Tibial nerve (tissue), 4 donors: Measurements from ENCODE around the gene CUTC. TPM values are rescaled to one million over a fixed set of nuclear protein-coding genes. Genes with fewer than 3 reads are reported as not detected.

Experiments
- DNase-seq, 2 donors: peaks; one replicate each; pipeline ENCODE4 v3.0.0-alpha.2; 2019; ENCODE audit warnings: low spot score in 2 of 2
- H3K27ac ChIP-seq, 4 donors: fragments of 200-600 bp; sonication (generic) in 3 of 4; one replicate each; pipeline ENCODE4 v1.5.1; 2017 to 2019; ENCODE audit warnings: mild to moderate bottlenecking in 1 of 4
- H3K27me3 ChIP-seq, 2 donors: fragments of 200-600 bp; sonication (generic) in 1 of 2; one replicate each; pipeline versions ENCODE4 v1.5.1 to v1.6.0; 2017 to 2019
- H3K36me3 ChIP-seq, 3 donors: fragments of 200-600 bp; sonication (generic); one replicate each; pipeline ENCODE4 v1.5.1; 2018 to 2019
- H3K4me1 ChIP-seq, 4 donors: fragments of 200-600 bp; sonication (generic) in 3 of 4; one replicate each; pipeline ENCODE4 v1.5.1; 2017 to 2019
- H3K4me3 ChIP-seq, 4 donors: fragments of 200-600 bp; sonication (generic) in 3 of 4; one replicate each; pipeline ENCODE4 v1.5.1; 2017 to 2019; ENCODE audit warnings: mild to moderate bottlenecking in 1 of 4, moderate library complexity in 1 of 4
- H3K9me3 ChIP-seq, 4 donors: fragments of 200-600 bp; sonication (generic) in 3 of 4; one replicate each; pipeline ENCODE4 v1.5.1; 2017 to 2019
- EP300 ChIP-seq, 2 donors: sonication (generic); formaldehyde crosslinking; IDR thresholded peaks; one replicate each; pipeline ENCODE4 v1.6.1; 2017; ENCODE audit warnings: antibody characterized with exemption in 2 of 2, mild to moderate bottlenecking in 1 of 2
- POLR2A ChIP-seq, 2 donors: fragments of 450-650 bp; IDR thresholded peaks; one replicate each; pipeline ENCODE4 v1.6.1; 2017; ENCODE audit warnings: antibody characterized with exemption in 2 of 2, mild to moderate bottlenecking in 2 of 2, moderate library complexity in 2 of 2
- WGBS, 2 donors: methylation state at CpG; one replicate each; pipeline ENCODE4 v1.1.5; 2018; 5-methylcytosine and 5-hydroxymethylcytosine counted together
- total RNA-seq, 4 donors: library from RNA; depleted of rRNA; stranded (reverse); fragments of >200 nt; gene quantifications; one replicate each; pipeline ENCODE4 v1.1.0, GENCODE V29; 2016
- TF ChIP-seq, protein P1 (sequence below), 5 experiments: fragments of 200-600 bp in 3 of 5; fragments of 450-650 bp in 2 of 5; sonication (generic) in 3 of 5; IDR thresholded peaks; one replicate each; pipeline ENCODE4 v1.5.1; 2016 to 2019; ENCODE audit warnings: antibody characterized with exemption in 5 of 5, mild to moderate bottlenecking in 3 of 5, moderate library complexity in 2 of 5

CUTC gene
- total RNA-seq, 4 donors from 2014 or later = 21.9 to 55.7 (median 40.1) TPM

- peak in 1 of 2 donors; percentile 10 for DNase-seq
- WGBS, 2 donors = 31 to 35% methylated on average over 4 of the region's 4 CpGs
- Histone ChIP-seq H3K36me3 (no peaks in the 10 kb centered on the region), H3K27me3 (no peaks in the 10 kb centered on the region), H3K9me3 (no peaks in the 10 kb centered on the region), H3K27ac (peak overlapping the region in 2 of 4 donors; percentile 74 to 80), H3K4me1 (peaks cover 0 to 4% (median 0%) of the 10 kb centered on the region in 4 donors), H3K4me3 (no peak overlapping the region)
- no peak for TF ChIP-seq POLR2A (IDR thresholded peaks at IDR 0.05)
- TF ChIP-seq EP300 (IDR thresholded peaks at IDR 0.05) = no peak
- TF ChIP-seq, protein P1, sequence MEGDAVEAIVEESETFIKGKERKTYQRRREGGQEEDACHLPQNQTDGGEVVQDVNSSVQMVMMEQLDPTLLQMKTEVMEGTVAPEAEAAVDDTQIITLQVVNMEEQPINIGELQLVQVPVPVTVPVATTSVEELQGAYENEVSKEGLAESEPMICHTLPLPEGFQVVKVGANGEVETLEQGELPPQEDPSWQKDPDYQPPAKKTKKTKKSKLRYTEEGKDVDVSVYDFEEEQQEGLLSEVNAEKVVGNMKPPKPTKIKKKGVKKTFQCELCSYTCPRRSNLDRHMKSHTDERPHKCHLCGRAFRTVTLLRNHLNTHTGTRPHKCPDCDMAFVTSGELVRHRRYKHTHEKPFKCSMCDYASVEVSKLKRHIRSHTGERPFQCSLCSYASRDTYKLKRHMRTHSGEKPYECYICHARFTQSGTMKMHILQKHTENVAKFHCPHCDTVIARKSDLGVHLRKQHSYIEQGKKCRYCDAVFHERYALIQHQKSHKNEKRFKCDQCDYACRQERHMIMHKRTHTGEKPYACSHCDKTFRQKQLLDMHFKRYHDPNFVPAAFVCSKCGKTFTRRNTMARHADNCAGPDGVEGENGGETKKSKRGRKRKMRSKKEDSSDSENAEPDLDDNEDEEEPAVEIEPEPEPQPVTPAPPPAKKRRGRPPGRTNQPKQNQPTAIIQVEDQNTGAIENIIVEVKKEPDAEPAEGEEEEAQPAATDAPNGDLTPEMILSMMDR (IDR thresholded peaks at IDR 0.05) = no peak
Measured at GRCh38 chr10:99779335-99779734, 47.3 kb downstream of the CUTC start.

- WGBS, 2 donors = 69 to 75% methylated on average over 5 of the region's 5 CpGs
- no peak for TF ChIP-seq EP300 (IDR thresholded peaks at IDR 0.05)
- H3K9me3 ChIP-seq = peaks cover 0 to under 1% (median 0%) of the 10 kb centered on the region in 4 donors
- H3K4me3 ChIP-seq = no peak overlapping the region
- H3K27me3 ChIP-seq = no peaks in the 10 kb centered on the region
- H3K27ac ChIP-seq = peak overlapping the region in 1 of 4 donors; percentile 16
- peaks cover 0 to 6% (median 0%) of the 10 kb centered on the region in 4 donors for H3K4me1 ChIP-seq
- peaks cover 0 to 11% (median 0%) of the 10 kb centered on the region in 3 donors for H3K36me3 ChIP-seq
- DNase-seq = no peak
Measured at GRCh38 chr10:99781734-99782429, 49.8 kb downstream of the CUTC start.

GRCh38 chr10:99782447-99783286 is 50.6 kb downstream of the CUTC start, which contains the start of gene ABCC2:
ABCC2 (plus strand) TSS chr10:99782640; CDS start chr10:99782845, 205 bp downstream.
- peaks cover 0 to 5% (median 0%) of the 10 kb centered on the region in 4 donors for H3K9me3 ChIP-seq
- H3K36me3 ChIP-seq = peaks cover 0 to 14% (median 0%) of the 10 kb centered on the region in 3 donors
- H3K27me3 ChIP-seq = no peaks in the 10 kb centered on the region
- H3K27ac ChIP-seq = peak within 1 kb of the TSS in 1 of 4 donors; percentile 16
- H3K4me1 ChIP-seq = peaks cover 0 to 6% (median 0%) of the 10 kb centered on the region in 4 donors
- H3K4me3 ChIP-seq = no peak within 1 kb of the TSS
- DNase-seq = no peak
- TF ChIP-seq EP300 (IDR thresholded peaks at IDR 0.05) (no peak), POLR2A (IDR thresholded peaks at IDR 0.05) (no peak)
- TF ChIP-seq, protein P1 (IDR thresholded peaks at IDR 0.05) = no peak
- 75 to 76% methylated on average over 7 of the region's 7 CpGs for WGBS, 2 donors

DNA sequence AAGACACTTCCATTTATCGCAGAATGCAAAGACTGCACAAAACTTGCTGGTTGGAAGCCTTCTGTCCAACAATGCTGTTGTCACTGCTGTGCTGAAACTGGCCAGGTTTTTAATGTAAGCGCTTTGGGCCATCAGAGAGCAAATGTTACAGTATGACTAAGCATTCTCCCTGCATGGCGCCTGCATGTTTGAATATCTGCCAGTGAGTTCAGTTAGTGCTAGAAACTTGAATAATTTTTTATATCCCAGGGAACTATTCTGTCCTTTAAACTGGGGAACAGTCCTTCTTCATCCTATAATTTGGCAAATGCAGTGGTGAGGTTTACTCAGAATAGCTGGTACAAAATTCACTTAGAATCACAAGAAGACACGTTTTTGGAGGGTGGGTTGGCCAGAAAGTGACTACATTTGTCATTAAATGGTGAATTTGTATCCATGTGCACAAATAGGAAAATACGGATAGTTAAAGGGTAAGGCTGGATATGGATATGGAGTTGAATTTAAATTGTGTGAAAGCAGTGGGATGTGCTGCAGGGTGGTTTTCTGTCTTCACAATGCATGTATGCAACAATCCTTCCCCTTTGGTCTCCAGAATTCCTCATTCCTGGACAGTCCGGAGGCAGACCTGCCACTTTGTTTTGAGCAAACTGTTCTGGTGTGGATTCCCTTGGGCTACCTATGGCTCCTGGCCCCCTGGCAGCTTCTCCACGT is 52.1 kb downstream of the CUTC start:
- 72 to 77% methylated on average over 7 of the region's 7 CpGs for WGBS, 2 donors
- H3K9me3 ChIP-seq = peaks cover 0 to 5% (median 0%) of the 10 kb centered on the region in 4 donors
- peaks cover 0 to 12% (median 0%) of the 10 kb centered on the region in 4 donors for H3K4me1 ChIP-seq
- no peak overlapping the region for H3K4me3 ChIP-seq
- no peaks in the 10 kb centered on the region for H3K27me3 ChIP-seq
- no peak for DNase-seq
- peaks cover 0 to 14% (median 0%) of the 10 kb centered on the region in 3 donors for H3K36me3 ChIP-seq
- no peak for TF ChIP-seq EP300 (IDR thresholded peaks at IDR 0.05)
- no peak for TF ChIP-seq POLR2A (IDR thresholded peaks at IDR 0.05)
- TF ChIP-seq, protein P1 (IDR thresholded peaks at IDR 0.05) = no peak
- H3K27ac ChIP-seq = no peak overlapping the region

- DNase-seq = no peak
- Histone ChIP-seq H3K4me3 (no peak overlapping the region), H3K4me1 (peaks cover 0 to 12% (median 0%) of the 10 kb centered on the region in 4 donors), H3K36me3 (peaks cover 0 to 14% (median 0%) of the 10 kb centered on the region in 3 donors), H3K9me3 (peaks cover 0 to 5% (median 0%) of the 10 kb centered on the region in 4 donors), H3K27ac (no peak overlapping the region), H3K27me3 (no peaks in the 10 kb centered on the region)
- WGBS, 2 donors = 78 to 82% methylated on average over 6 of the region's 6 CpGs
- TF ChIP-seq, protein P1 (IDR thresholded peaks at IDR 0.05) = no peak
- no peak for TF ChIP-seq EP300 (IDR thresholded peaks at IDR 0.05)
- TF ChIP-seq POLR2A (IDR thresholded peaks at IDR 0.05) = no peak
Measured at GRCh38 chr10:99784727-99785441, 52.9 kb downstream of the CUTC start.
